Lung (tissue), 12 donors: Measurements from ENCODE around the gene MRGPRD. TPM values are rescaled to one million over a fixed set of nuclear protein-coding genes. Genes with fewer than 3 reads are reported as not detected.

Source experiments
- ATAC-seq: fragments of 200-7000 bp; cut with Tn5 transposase; one replicate; pipeline ENCODE4 v1.9.1; 2020; ENCODE audit warnings: moderate number of reproducible peaks; ENCODE audit not compliant: insufficient read depth, low FRiP score
- DNase-seq, 3 donors: peaks; one replicate each; pipeline ENCODE4 v3.0.0-alpha.2; 2013 to 2017
- H3K27ac ChIP-seq, 2 donors: one replicate each; pipeline ENCODE4 v1.5.1; 2013; ENCODE audit warnings: mild to moderate bottlenecking in 2 of 2, moderate library complexity in 2 of 2, control low read depth in 1 of 2, inconsistent platforms in 1 of 2, low read depth in 1 of 2, low read length in 1 of 2
- H3K27me3 ChIP-seq, 3 donors: one replicate each; pipeline ENCODE4 v1.5.1; 2013; ENCODE audit warnings: low read length in 2 of 3; ENCODE audit not compliant: control insufficient read depth in 3 of 3, insufficient read depth in 3 of 3
- H3K36me3 ChIP-seq, 4 donors: one replicate each; pipeline ENCODE4 v1.5.1; 2013; ENCODE audit warnings: low read length in 4 of 4, mild to moderate bottlenecking in 1 of 4, moderate library complexity in 1 of 4; ENCODE audit not compliant: control insufficient read depth in 4 of 4, insufficient read depth in 4 of 4
- H3K4me1 ChIP-seq, 5 donors: one replicate each; pipeline ENCODE4 v1.5.1; 2013; ENCODE audit warnings: low read length in 5 of 5, mild to moderate bottlenecking in 2 of 5, moderate library complexity in 1 of 5; ENCODE audit not compliant: control insufficient read depth in 5 of 5, insufficient read depth in 5 of 5
- H3K4me3 ChIP-seq: one replicate; pipeline ENCODE4 v1.5.1; 2013; ENCODE audit warnings: mild to moderate bottlenecking, control low read depth, moderate library complexity
- H3K9ac ChIP-seq, 2 donors: one replicate each; pipeline ENCODE4 v1.5.1; 2013; ENCODE audit warnings: low read length in 2 of 2, control low read depth in 1 of 2; ENCODE audit not compliant: insufficient read depth in 1 of 2
- H3K9me3 ChIP-seq, 4 donors: one replicate each; pipeline ENCODE4 v1.5.1; 2013; ENCODE audit warnings: low read length in 3 of 4, mild to moderate bottlenecking in 1 of 4, moderate library complexity in 1 of 4; ENCODE audit not compliant: control insufficient read depth in 4 of 4, insufficient read depth in 3 of 4
- WGBS, 2 donors: extraction: QIAGEN DNeasy Blood & Tissue Kit; methylation state at CpG; one replicate each; pipeline ENCODE4 v1.1.7; 2013; 5-methylcytosine and 5-hydroxymethylcytosine counted together
- polyA plus RNA-seq, 2 donors: library from polyadenylated mRNA; stranded (reverse); fragments of 200-250 nt; gene quantifications; one replicate each; pipeline ENCODE4 v1.2.1, GENCODE V29; 2013
- total RNA-seq, 2 donors: library from RNA; depleted of rRNA in 1 of 2; stranded (reverse); fragments of >200 nt in 1 of 2; gene quantifications; one replicate each; pipeline ENCODE4 v1.2.1, GENCODE V29; 2014 to 2021
- TF ChIP-seq, protein P1 (sequence below): IDR thresholded peaks from 2 replicates; pipeline ENCODE4 v1.5.1; 2012; ENCODE audit warnings: mild to moderate bottlenecking; ENCODE audit errors: control extremely low read depth, extremely low read depth
- donor health status: control.
- donor health status: control.
- donor health status: Bipolar disorder and iron deficiency.
- donor health status: healthy.
- donor health status: DM: yes; HTN: yes; CAD: no.

Gene MRGPRD
- total and polyA plus RNA-seq, 4 donors: not detected

- WGBS, 2 donors: 3 to 6% methylated on average over 40 to 43 of the region's 43 CpGs
- DNase-seq (peak; percentile 61 to 75 (median 70)), ATAC-seq (no peak)
- peaks cover 0 to 61% (median 18%) of the 10 kb centered on the region in 5 donors for H3K4me1 ChIP-seq
- no peak within 1 kb of the TSS for H3K9ac ChIP-seq
- TF ChIP-seq, protein P1, sequence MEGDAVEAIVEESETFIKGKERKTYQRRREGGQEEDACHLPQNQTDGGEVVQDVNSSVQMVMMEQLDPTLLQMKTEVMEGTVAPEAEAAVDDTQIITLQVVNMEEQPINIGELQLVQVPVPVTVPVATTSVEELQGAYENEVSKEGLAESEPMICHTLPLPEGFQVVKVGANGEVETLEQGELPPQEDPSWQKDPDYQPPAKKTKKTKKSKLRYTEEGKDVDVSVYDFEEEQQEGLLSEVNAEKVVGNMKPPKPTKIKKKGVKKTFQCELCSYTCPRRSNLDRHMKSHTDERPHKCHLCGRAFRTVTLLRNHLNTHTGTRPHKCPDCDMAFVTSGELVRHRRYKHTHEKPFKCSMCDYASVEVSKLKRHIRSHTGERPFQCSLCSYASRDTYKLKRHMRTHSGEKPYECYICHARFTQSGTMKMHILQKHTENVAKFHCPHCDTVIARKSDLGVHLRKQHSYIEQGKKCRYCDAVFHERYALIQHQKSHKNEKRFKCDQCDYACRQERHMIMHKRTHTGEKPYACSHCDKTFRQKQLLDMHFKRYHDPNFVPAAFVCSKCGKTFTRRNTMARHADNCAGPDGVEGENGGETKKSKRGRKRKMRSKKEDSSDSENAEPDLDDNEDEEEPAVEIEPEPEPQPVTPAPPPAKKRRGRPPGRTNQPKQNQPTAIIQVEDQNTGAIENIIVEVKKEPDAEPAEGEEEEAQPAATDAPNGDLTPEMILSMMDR: no peak
- peaks cover 0 to 4% (median 0%) of the 10 kb centered on the region in 4 donors for H3K9me3 ChIP-seq
- H3K4me3 ChIP-seq: peak within 1 kb of the TSS; percentile 25
- H3K27me3 ChIP-seq: no peaks in the 10 kb centered on the region
- no peaks in the 10 kb centered on the region for H3K36me3 ChIP-seq
- H3K27ac ChIP-seq: peak within 1 kb of the TSS in 1 of 2 donors; percentile 62
These were observed 32.5 kb upstream of the MRGPRD start, which contains the start of gene MRGPRF for GRCh38 chr11:69013009-69013951. Gene MRGPRF, minus strand, starts transcription at chr11:69013246. Its CDS starts 3,345 bp downstream, at chr11:69009901.

GRCh38 chr11:69012092-69013008 lies 31.6 kb upstream of the MRGPRD start:
- Histone ChIP-seq H3K27me3 (no peaks in the 10 kb centered on the region), H3K9ac (no peak overlapping the region)

DNA sequence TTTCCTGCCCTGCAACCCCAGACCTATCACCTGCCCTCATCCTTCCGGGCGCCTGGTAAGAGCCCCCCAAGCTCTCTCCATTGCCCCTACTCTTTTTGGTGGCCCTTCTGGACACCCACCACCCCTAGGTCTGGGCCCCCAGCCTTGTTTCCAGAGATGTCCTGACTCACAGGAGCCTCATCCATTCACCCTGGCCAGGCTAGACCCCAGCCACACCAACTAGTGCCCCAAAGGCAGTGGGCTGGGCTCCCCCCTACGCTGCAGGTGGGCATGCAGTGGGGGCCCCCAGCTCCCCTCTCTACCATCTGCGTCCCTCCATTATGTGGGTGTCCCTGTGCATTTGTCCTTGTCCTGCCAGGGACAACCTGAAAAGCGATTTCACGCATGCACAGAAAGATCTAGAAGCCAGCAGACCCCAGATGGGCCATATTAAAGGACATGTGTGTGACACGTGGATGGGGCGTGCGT lies 30.9 kb upstream of the MRGPRD start:
- H3K4me3 ChIP-seq: peak overlapping the region; percentile 20
- TF ChIP-seq, protein P1: no peak
- peaks cover 0 to 4% (median 0%) of the 10 kb centered on the region in 4 donors for H3K9me3 ChIP-seq
- H3K9ac ChIP-seq: peak overlapping the region in 1 of 2 donors; percentile 53
- H3K36me3 ChIP-seq: peaks cover 0 to 2% (median 0%) of the 10 kb centered on the region in 4 donors
- ATAC-seq (no peak), DNase-seq (no peak)
- WGBS, 2 donors: 71 to 76% methylated on average over 9 of the region's 9 CpGs
- H3K27me3 ChIP-seq: no peaks in the 10 kb centered on the region
- H3K4me1 ChIP-seq: peaks cover 0 to 72% (median 18%) of the 10 kb centered on the region in 5 donors
- peak overlapping the region in 1 of 2 donors; percentile 61 for H3K27ac ChIP-seq

More at GRCh38 chr11:69012092-69013008, 31.6 kb upstream of the MRGPRD start:
- peak in 2 of 3 donors; percentile 23 to 27 for DNase-seq
- Histone ChIP-seq H3K36me3 (no peaks in the 10 kb centered on the region), H3K27ac (peak overlapping the region in 1 of 2 donors; percentile 62), H3K9me3 (peaks cover 0 to 4% (median 0%) of the 10 kb centered on the region in 4 donors), H3K4me3 (peak overlapping the region; percentile 25), H3K4me1 (peaks cover 0 to 71% (median 18%) of the 10 kb centered on the region in 5 donors)
- no peak for ATAC-seq
- 35 to 44% methylated on average over 21 of the region's 21 CpGs for WGBS, 2 donors
- TF ChIP-seq, protein P1: no peak
